ENCODE results near the gene NT5DC1.

NT5DC1 gene

GRCh38 chr6:116100419-116101301 lies at the start of gene NT5DC1:
Gene NT5DC1, plus strand, starts transcription at chr6:116100853. Its CDS starts 78 bp downstream, at chr6:116100931.
- peak; percentile 67 to 77 for DNase-seq

GRCh38 chr6:116051244-116051643 lies 49.4 kb upstream of the NT5DC1 start:
- no peak for DNase-seq

GRCh38 chr6:116055513-116055912 lies 45.1 kb upstream of the NT5DC1 start:
- no peak for DNase-seq

- DNase-seq, result no peak
Measured at GRCh38 chr6:116057766-116058165, 42.9 kb upstream of the NT5DC1 start.

DNA sequence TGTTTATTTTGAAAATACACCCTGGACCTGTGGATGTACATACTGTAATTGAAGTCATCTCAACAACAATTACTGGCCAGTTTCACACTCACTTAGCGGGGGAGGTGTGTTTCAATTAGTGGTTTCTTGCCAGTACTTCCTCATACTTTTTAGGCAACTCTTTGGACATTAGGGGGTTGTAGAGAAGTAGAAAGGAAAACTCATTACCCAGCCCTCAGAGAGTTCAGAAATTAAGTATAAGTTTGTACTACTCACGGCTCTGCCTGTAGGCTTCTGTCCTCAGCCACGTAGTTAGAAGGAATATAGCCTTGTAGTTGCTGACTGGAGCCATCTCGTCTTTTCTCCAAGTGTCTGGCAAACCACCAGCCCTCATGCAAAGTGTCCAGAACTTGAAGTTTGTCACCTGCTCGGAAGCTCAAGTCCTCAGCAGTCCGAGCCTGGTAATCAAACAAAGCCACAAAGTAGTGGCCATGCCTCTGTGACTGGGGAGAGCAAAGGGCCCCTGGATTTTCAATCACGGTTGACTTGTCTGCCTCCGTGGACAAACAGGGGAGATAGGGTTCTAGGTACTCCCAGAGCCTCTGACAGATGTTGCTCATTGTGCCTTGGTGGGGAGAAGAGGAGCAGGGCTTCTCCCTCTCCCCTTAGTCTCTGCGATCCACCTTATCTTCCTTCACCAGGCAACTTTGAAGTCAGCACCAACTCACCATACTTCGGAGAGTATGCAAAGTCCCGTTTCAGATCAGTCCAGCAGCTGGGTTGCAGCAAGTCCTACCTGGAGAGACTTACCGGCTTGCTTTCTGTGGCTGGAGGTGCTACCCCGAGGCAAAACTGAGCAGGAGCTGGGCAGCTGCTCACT lies 40.7 kb upstream of the NT5DC1 start:
- DNase-seq, result peak; percentile 51 to 55

GRCh38 chr6:116060572-116061283 lies 39.9 kb upstream of the NT5DC1 start, which contains the start of gene FRK:
Gene FRK, minus strand, starts transcription at chr6:116060891. Its CDS starts 580 bp downstream, at chr6:116060311.
- DNase-seq, result no peak

- DNase-seq, result no peak
Measured at GRCh38 chr6:116062496-116062895, 38.2 kb upstream of the NT5DC1 start.

- DNase-seq, result no peak
Measured at GRCh38 chr6:116064666-116065065, 36.0 kb upstream of the NT5DC1 start.

- no peak for DNase-seq
Measured at GRCh38 chr6:116066789-116067188, 33.9 kb upstream of the NT5DC1 start.

- no peak for DNase-seq
Measured at GRCh38 chr6:116070101-116070500, 30.6 kb upstream of the NT5DC1 start.

GRCh38 chr6:116070616-116071389 lies 29.9 kb upstream of the NT5DC1 start:
- no peak for DNase-seq

DNA sequence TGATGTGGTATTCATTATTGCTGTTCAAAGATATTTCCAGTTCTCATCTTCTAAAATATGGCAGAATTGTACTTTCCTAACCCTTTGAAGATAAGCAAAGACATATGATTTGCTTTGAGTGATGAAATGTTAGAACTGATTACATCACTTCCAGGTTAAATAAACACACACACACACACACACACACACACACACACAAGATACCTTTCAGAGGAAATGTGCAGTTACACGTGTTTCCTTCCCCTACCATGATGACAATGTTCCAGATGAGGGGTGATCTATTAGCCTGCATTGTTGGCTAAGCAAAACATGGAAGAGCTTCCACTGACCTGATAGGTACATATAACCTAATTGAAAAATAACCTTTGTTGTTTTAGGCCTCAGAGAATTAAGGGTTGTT lies 28.3 kb upstream of the NT5DC1 start:
- DNase-seq, result no peak

- DNase-seq, result no peak
Measured at GRCh38 chr6:116073765-116074440, 26.8 kb upstream of the NT5DC1 start.

GRCh38 chr6:116074732-116075390 lies 25.8 kb upstream of the NT5DC1 start:
- DNase-seq, result no peak

- DNase-seq, result peak in 1 of 2 experiments; percentile 11
Measured at GRCh38 chr6:116078522-116078921, 22.1 kb upstream of the NT5DC1 start.

DNA sequence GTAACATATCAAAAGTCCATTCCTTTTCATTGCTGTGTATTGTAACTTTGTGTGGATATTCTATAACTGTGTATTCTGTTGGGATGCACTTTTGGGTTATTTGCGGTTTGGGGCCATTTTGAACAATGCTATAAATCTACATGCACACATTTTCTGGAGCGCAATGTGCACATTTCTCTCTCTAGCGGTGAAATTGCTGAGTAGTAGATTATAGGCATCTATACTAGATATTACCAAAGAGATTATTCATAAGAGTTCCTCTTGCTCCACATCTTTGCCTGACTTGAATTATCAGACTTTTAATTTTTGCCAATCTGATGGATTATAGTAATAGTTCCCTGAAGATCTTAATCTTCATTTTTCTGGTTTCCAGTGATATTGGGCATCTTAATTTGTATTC lies 21.7 kb upstream of the NT5DC1 start:
- no peak for DNase-seq

- no peak for DNase-seq
Measured at GRCh38 chr6:116083052-116083451, 17.6 kb upstream of the NT5DC1 start.

DNA sequence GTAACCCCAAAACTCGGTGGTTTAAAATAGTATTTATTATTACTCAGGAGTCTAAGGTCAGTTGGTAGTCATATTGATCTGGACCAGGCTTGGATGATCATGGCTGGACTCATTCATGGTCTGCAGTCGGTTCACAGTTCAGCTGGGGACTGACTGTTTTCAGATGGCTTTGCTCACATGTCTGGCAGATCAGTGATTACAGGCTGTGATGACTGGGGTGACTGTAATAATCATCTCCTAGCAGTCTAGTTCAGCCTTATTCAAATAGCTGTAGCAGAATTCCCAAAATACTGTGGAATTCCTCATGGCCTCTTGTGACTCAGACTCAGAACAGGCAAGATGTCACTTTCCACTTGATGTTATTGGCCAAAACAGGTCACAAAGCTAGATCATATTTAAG lies 16.4 kb upstream of the NT5DC1 start:
- no peak for DNase-seq

GRCh38 chr6:116087437-116088027 lies 13.1 kb upstream of the NT5DC1 start:
- DNase-seq, result no peak

DNA sequence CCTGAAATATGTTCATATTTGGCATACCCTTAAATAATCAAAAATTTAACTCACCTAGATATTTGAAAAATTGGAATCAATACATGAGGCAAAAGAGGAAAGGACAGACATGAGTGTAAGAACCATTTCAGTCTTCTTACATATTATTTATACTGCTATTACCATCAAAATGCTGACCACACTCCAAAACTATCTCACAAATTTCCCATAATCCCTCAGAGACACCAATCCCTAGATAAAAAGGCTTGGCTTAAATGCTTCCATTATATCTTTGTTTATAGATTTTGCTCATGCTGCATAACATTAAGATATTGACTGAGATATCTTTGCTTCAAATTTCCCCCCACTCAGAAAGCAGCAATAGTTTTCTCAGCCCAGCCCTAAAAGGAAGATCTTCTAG lies 11.7 kb upstream of the NT5DC1 start:
- no peak for DNase-seq

- DNase-seq, result no peak
Measured at GRCh38 chr6:116090251-116090650, 10.4 kb upstream of the NT5DC1 start.

Data from Kasumi-1 (cell line).